Activated naive CD8-positive, alpha-beta T cell (primary cell): ENCODE results near the gene FXYD1.

ENCODE experiments used
- H3K27ac Mint-ChIP-seq: one replicate; pipeline ENCODE4 v1.8.0; 2021; ENCODE audit warnings: mixed read lengths
- H3K27me3 Mint-ChIP-seq: one replicate; pipeline ENCODE4 v1.8.0; 2021; ENCODE audit warnings: mixed read lengths
- H3K36me3 Mint-ChIP-seq: one replicate; pipeline ENCODE4 v1.8.0; 2021; ENCODE audit warnings: mixed read lengths
- H3K4me1 Mint-ChIP-seq: one replicate; pipeline ENCODE4 v1.8.0; 2021; ENCODE audit warnings: low read depth, mixed read lengths
- H3K4me3 Mint-ChIP-seq: one replicate; pipeline ENCODE4 v1.8.0; 2021; ENCODE audit warnings: mild to moderate bottlenecking, mixed read lengths
- H3K9me3 Mint-ChIP-seq: one replicate; pipeline ENCODE4 v1.8.0; 2021; ENCODE audit warnings: low read depth, mixed read lengths

FXYD1 gene

GRCh38 chr19:35169221-35169995 is 30.8 kb downstream of the FXYD1 start:
- H3K4me1 Mint-ChIP-seq = peaks cover 49% of the 10 kb centered on the region
- peak overlapping the region; percentile 84 for H3K27ac Mint-ChIP-seq
- no peak overlapping the region for H3K4me3 Mint-ChIP-seq
- no peaks in the 10 kb centered on the region for H3K9me3 Mint-ChIP-seq
- no peaks in the 10 kb centered on the region for H3K27me3 Mint-ChIP-seq
- H3K36me3 Mint-ChIP-seq = peaks cover 32% of the 10 kb centered on the region

DNA sequence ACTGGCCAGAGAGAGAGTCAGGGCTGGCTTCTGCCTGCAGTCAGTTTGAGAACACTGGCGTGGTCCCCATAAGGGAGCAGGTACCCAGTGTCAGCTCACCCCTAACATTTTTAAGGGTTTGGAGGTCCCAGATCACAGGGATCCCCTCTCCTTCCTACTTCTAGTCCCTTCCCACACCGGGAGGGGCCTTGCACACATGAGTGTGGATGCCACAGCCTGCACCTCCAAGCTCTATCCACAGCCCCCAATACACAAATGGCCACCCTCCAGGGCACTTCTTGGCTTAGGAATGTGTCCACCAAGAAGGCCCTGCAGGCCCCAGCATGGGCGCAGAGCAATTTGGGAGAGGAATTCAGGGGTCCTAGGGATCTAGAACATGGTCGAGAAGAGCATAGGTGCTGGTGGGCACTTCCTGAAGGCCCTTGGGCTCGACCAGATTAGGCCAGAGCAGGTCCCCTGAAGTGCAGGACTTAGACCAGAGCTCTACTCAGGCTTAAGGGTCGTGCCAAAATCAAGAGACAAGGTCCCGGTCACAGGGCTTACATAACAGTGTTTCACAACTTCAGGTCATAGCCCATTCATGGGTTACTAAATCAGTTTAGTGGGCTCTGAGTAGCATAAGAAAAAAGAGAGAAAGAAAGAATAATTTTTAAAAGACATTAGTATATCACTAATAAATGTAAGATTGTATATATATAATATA is 31.9 kb downstream of the FXYD1 start:
- Mint-ChIP-seq H3K27me3 (no peaks in the 10 kb centered on the region), H3K4me1 (peaks cover 52% of the 10 kb centered on the region), H3K9me3 (no peaks in the 10 kb centered on the region), H3K4me3 (no peak overlapping the region), H3K27ac (peak overlapping the region; percentile 6), H3K36me3 (peaks cover 23% of the 10 kb centered on the region)

DNA sequence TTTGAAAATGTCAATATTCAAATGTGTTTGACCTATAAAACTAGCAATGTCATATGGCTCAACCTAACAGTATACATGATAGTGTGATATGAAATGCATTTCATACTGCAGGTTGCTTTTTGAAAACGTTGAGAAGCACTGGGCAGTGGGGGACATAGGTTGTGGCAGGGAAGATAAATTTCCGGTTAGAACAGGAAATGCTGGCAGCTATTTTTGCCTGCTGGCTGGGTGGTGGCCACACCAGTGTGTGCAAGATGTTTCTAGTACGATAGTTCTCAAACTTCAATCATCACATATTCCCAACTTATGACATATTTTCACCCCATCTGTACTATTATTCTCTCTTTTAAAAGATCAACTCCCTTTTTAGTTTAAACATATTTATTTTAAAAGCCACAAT is 33.1 kb downstream of the FXYD1 start:
- Mint-ChIP-seq H3K27ac (peak overlapping the region; percentile 89), H3K36me3 (peaks cover 11% of the 10 kb centered on the region), H3K4me1 (peaks cover 51% of the 10 kb centered on the region), H3K27me3 (no peaks in the 10 kb centered on the region), H3K4me3 (peak overlapping the region; percentile 20), H3K9me3 (no peaks in the 10 kb centered on the region)

DNA sequence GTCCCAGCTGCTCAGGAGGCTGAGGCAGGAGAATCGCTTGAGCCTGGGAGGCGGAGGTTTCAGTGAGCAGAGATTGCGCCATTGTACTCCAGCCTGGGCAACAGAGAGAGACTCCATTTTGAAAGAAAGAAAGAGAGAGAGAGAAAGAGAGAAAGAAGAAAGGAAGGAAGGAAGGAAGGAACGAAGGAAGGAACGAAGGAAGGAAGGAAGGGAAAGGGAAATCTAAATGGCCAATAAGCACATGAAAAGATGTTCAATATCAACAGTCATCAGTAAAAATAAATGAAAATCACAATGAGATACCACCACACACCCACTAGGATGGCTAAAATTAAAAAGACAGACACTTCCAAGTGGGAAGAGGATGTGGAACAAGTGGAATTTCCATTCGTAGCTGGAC is 35.6 kb downstream of the FXYD1 start:
- Mint-ChIP-seq H3K36me3 (peaks cover 2% of the 10 kb centered on the region), H3K4me3 (no peak overlapping the region), H3K4me1 (peaks cover 50% of the 10 kb centered on the region), H3K9me3 (no peaks in the 10 kb centered on the region), H3K27me3 (no peaks in the 10 kb centered on the region), H3K27ac (peak overlapping the region; percentile 58)

DNA sequence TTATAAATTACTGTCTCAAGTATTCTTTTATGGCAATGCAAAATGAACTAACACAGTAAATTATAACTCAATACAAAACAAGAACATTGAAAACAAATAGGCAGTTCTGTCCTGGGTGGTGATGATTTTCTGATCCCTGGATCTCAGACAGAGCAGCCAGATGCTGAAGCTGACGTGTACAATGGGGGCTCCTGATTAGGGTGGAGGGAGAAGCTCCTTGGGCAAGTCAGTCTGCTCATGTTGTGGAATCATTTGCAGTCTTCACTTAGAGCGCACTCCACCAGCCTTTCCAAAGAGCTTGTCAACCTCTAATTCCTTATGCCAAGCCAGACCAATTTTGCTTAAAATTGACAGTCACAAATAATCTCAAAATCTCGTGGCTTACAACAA is 37.6 kb downstream of the FXYD1 start:
- Mint-ChIP-seq H3K9me3 (no peaks in the 10 kb centered on the region), H3K27me3 (no peaks in the 10 kb centered on the region), H3K4me1 (peaks cover 57% of the 10 kb centered on the region), H3K4me3 (no peak overlapping the region), H3K36me3 (peaks cover 2% of the 10 kb centered on the region), H3K27ac (peak overlapping the region; percentile 54)

DNA sequence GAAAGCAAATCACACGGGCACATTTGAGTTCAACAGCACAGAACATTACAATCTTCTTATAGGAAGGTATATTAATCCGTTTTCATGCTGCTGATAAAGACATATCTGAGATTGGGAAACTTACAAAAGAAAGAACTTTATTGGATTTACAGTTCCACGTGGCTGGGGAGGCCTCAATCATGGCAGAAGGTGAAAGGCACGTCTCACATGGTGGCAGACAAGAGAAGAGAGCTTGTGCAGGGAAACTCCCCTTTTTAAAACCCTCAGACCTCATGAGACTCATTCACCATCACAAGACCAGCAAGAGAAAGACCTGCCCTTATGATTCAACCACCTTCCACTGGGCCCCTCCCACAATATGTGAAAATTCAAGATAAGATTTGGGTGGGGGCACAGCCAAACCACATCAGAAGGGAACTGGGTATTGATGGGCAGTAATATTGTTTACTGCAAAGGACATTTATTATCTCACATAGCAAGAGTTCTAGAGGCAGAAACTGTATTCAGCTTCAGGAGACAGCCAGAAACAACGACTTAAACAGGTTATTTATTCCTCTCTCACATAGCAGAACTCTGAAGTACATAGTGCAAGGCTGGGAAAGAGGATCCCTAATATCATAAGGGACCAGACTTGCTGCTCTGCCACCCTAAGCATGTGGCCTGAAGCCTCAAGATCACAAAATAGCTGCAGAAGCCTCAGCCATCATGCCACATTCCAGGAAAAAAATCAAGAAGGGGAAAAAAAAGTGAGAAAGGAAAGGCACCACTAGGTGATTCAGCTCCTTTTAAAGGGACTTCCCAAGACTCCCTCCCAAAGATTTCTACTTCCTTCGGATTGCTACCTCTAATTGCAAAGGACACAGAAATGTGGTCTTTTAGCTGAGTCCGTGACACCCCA is 39.0 kb downstream of the FXYD1 start:
- Mint-ChIP-seq H3K27ac (no peak overlapping the region), H3K4me3 (no peak overlapping the region), H3K36me3 (no peaks in the 10 kb centered on the region), H3K9me3 (no peaks in the 10 kb centered on the region), H3K27me3 (no peaks in the 10 kb centered on the region), H3K4me1 (peaks cover 50% of the 10 kb centered on the region)

- no peak overlapping the region for H3K27ac Mint-ChIP-seq
- H3K9me3 Mint-ChIP-seq = no peaks in the 10 kb centered on the region
- peaks cover 44% of the 10 kb centered on the region for H3K4me1 Mint-ChIP-seq
- H3K36me3 Mint-ChIP-seq = no peaks in the 10 kb centered on the region
- H3K27me3 Mint-ChIP-seq = no peaks in the 10 kb centered on the region
- no peak overlapping the region for H3K4me3 Mint-ChIP-seq
Measured at GRCh38 chr19:35178701-35179100, 40.1 kb downstream of the FXYD1 start.

GRCh38 chr19:35179830-35180229 is 41.2 kb downstream of the FXYD1 start:
- peaks cover 45% of the 10 kb centered on the region for H3K4me1 Mint-ChIP-seq
- H3K36me3 Mint-ChIP-seq = no peaks in the 10 kb centered on the region
- H3K27ac Mint-ChIP-seq = peak overlapping the region; percentile 13
- peaks cover 3% of the 10 kb centered on the region for H3K9me3 Mint-ChIP-seq
- H3K27me3 Mint-ChIP-seq = no peaks in the 10 kb centered on the region
- no peak overlapping the region for H3K4me3 Mint-ChIP-seq

DNA sequence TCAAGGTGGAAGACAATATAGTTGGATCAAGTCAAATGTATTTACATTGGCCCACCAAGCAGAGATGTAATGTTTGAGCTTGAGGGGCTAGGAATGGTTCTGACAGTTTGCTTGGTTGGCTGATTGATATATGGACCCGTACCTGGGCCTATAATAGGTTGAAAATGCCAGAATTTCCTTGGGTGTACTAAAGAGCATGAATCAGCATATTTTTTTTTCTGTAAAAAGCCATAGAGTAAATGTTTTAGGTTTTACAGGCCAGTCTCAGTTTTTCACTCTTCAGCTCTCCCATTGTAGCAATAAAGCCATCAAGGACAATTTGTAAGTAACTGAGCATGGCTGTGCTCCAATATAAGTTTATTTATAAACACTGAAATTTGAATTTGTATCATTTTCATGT is 42.8 kb downstream of the FXYD1 start:
- H3K27ac Mint-ChIP-seq = no peak overlapping the region
- H3K36me3 Mint-ChIP-seq = no peaks in the 10 kb centered on the region
- H3K9me3 Mint-ChIP-seq = peaks cover 3% of the 10 kb centered on the region
- H3K4me1 Mint-ChIP-seq = peaks cover 39% of the 10 kb centered on the region
- H3K4me3 Mint-ChIP-seq = no peak overlapping the region
- H3K27me3 Mint-ChIP-seq = no peaks in the 10 kb centered on the region

- H3K27ac Mint-ChIP-seq = no peak overlapping the region
- no peaks in the 10 kb centered on the region for H3K27me3 Mint-ChIP-seq
- peaks cover 23% of the 10 kb centered on the region for H3K4me1 Mint-ChIP-seq
- H3K36me3 Mint-ChIP-seq = peaks cover 4% of the 10 kb centered on the region
- peaks cover 3% of the 10 kb centered on the region for H3K9me3 Mint-ChIP-seq
- no peak overlapping the region for H3K4me3 Mint-ChIP-seq
Measured at GRCh38 chr19:35184267-35184666, 45.6 kb downstream of the FXYD1 start.

- H3K4me1 Mint-ChIP-seq = peaks cover 18% of the 10 kb centered on the region
- H3K4me3 Mint-ChIP-seq = no peak overlapping the region
- peaks cover 4% of the 10 kb centered on the region for H3K36me3 Mint-ChIP-seq
- no peaks in the 10 kb centered on the region for H3K27me3 Mint-ChIP-seq
- no peak overlapping the region for H3K27ac Mint-ChIP-seq
- peaks cover 3% of the 10 kb centered on the region for H3K9me3 Mint-ChIP-seq
Measured at GRCh38 chr19:35184884-35185283, 46.3 kb downstream of the FXYD1 start.
